Femur (tissue), 1 donor: Measurements from ENCODE around the gene DOCK4.

Source experiments
- DNase-seq: peaks from one replicate; pipeline ENCODE4 v3.0.0-alpha.2; 2017

Gene DOCK4

DNA sequence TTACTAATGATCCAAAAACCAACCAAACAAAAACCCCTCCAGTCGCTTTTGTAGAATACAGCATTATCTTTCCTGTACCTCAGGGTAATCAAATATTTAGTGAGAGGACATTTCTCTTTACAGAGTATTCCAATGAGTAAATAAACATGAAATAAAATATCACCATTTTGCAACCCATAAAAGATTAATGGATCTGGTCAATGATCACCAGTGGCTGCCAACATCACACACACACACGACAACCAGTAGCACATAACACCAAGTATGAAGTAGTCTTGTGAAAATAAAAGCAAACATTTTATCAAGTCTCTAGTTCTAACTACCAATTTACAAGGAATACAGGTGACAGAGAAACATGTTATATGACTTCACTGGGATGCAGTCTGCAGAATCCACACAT lies 455.3 kb downstream of the DOCK4 start:
- no peak for DNase-seq

DNA sequence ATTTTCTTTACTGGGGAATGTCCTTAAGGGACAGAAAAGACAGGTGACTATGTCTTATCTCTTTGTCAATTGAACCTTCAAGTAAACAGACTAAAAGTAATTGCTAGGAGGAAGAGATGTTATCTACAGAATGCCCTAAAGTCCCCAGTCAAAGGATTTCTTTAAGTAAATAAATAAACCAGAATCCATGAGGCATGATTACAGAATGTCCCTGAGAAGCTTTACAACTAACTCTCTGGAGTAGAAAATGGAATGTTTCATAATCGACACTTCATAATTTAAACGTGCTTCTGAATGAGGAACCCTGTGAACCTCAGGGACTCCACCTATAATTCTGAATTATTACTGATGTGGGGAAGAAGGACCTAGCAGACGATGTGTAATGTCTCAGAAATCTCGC lies 456.0 kb downstream of the DOCK4 start:
- no peak for DNase-seq

DNA sequence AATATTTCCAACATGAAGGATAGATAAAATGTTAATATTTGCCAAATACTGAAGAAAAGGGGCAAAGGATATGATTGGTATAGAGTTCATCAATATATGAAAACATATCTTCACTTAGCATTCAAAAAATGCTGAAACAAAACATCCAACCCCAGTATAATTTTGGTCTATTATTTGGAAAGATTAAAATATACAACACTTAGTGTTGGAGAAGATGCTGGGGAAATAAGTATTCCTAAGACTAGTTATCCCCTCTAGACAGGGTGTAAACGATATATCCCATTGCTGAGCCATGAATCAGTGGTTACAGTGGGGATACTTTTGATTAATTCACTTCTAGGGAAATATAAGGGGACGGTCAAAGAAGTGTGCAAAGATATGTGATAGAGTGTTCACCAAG lies 456.6 kb downstream of the DOCK4 start:
- DNase-seq: no peak

DNA sequence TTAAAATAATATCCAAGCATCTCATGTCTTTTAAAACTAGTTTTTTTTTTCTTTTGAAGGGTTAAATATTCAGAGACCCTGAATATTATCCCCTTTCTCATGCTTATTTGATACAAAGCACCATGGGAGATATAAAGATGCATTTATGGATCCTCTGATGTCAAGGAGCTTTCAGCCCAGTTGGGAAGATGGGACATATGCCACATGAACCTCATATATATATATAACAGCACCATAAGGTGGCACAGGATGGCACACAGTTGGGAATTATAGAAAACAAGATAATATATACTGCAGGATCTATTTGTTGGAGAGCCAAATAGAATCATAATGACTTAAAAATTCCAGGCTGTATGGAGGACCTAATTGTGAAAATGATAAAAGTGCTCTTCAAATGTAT lies 458.5 kb downstream of the DOCK4 start:
- DNase-seq: no peak

DNA sequence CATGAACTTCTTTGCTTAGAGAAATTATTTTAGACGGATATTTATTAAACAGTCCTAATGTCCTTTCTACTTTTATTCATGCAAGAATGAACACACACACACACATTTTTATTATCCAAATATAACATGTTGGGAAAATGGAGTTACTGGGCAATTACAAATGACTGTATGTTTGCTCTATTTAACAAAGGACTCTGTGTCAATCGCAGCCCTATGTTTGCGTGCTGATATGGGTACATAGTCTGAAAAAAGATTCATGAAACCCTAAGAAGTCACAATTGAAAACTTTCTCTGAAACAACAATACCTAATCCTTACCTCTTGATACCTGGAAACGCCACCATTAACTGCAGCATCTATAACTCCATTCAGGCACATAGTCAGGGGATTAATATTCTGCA lies 459.2 kb downstream of the DOCK4 start:
- no peak for DNase-seq

DNA sequence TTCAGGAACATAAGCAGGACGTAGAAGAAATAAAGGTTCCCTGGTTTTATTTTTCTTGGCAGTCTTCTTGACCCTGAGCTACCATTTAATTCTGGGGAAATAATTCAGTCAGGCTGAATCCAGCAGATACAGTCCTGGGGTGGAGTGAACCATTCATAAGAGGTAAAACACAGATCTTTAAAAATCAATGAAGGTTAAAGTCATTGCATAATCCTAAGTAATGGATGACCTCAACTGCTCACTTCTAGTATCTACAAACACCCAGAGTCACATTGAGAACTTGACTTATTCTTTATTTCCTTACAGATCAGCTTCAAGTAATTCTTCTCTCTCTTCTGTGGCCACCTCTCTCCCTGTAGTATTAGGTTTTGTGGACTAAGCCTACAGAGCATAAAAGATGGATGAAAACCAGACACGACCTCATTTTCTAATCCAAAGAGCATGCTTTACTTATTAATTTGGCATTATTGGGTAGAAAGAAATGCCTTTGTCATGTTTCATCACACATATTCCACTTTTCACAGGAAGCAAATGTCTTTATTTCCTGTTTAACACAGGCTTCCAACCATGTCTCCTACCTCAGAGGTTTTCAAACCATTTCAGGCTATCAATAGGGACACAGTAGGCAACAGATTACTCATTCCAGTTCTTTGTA lies 461.6 kb downstream of the DOCK4 start:
- DNase-seq: no peak

DNA sequence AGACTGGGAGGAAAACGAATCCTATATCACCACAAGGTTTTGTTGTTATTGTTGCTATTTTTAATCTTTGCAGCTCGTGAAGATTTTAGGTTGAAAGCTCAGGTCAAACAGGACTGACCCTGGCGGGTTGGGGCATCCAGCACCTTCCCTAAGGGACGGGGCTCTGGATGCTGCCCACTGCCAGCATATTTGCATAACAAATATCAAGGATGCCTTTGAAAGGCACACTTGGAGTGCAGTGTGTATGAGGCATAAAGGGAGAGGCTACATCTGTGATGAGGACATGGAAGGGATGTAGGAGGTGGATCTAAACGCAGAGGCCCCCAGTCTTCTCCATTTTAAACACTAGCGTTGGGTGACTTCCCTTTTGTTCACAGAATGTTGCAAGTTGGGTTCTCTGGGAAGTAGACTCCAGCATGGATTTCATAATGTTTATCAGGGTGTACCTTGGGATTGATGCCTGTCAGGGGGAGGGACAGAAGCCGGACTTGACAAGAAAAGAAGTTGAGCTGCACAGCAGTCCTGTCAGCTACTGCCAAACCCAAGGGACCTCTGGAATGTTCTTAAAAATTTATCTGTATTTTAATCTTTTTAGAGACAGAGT lies 462.9 kb downstream of the DOCK4 start:
- DNase-seq: no peak

DNA sequence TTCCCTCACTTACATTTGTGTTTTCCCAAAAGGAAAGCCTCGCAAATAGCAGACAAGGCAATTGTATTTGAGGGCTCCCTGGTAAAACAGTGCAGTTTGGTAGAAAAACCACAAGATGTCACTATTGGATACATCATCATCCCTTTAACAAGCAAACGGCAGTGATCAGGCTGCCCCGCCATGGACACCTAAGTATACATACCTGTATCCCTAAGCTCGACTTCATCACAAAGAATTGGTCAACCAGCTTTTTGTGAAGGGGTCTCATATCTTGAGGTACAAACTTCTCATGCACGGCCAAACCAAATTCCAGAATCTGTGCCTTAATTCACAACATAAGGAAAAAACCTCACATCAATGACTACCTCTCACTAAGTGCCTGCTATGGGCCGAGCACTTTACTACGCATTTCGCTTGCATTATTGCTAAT lies 464.4 kb downstream of the DOCK4 start:
- DNase-seq: peak; percentile 41

DNA sequence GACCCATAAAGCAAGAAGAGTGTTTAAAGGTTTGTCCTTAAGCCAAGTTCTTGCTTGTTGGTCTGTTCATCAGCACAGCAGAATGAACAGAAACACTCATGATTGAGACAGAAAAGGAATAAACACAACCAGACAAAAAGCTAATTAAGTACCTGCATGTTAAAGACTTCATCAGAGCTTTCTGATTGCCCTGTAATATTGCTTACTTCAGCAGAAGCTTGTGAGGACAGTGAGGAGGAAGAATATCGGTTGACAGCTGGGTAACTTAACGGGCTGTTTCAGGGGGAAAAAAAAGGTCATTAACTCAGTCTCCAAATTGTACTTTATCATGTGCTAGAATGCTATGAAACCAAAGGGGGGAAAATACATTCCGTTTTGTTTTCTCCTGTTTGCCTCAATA lies 465.3 kb downstream of the DOCK4 start:
- DNase-seq: no peak

DNA sequence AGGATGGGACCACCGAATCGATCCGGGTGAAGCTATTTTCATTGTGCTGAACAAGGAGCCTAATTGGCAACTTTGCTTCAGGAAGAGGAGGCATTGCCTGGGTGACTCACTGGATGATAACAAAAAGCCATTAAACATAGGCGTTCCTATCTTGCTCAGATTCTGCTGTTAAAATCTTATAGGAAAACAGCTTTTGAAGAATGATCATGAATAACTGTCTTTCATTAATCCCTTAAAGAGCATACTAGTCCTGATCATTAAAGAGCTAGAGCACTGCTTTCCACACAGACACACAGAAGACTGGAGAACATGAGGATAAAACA lies 469.7 kb downstream of the DOCK4 start:
- no peak for DNase-seq

DNA sequence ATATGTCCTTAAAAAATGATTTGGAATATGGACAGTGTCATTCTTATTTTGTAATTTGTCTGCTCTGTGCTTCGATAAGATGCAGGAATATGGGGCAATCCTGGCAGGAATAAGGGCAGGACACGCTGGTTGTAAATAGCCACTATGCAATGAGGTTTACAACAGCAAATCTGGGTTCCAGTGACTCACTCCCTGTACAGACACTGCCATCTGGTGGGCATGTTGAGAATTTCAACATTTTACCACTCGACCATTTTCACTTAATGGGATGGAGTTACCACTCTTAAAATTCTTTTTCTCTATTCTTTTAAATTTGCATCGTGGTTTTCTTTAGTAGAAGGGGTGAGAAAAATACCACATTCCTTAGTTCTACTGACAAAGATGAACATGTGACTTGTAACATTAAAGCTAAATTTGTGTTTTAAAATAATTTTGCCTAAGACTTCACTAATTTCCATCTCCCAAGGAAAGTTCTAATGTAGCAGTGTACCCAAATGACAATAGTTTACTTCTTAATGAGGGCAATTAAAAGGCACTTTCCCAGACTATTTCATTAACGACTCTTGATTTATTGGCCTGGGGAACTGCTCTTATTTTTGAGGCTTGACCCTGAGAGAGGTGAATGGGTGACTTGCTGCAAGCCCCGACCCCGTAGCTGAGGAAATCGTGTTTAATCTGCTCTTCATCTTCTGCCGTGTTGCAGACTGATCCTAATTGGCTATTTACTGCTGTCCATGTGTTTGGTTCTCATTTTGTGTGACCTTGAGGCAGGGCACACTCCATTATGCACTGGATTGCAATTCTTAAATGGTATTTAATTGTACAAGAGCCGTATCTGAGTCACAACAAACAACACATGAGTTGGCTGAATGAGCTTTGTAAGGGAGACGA lies 470.3 kb downstream of the DOCK4 start:
- peak; percentile 58 for DNase-seq

DNA sequence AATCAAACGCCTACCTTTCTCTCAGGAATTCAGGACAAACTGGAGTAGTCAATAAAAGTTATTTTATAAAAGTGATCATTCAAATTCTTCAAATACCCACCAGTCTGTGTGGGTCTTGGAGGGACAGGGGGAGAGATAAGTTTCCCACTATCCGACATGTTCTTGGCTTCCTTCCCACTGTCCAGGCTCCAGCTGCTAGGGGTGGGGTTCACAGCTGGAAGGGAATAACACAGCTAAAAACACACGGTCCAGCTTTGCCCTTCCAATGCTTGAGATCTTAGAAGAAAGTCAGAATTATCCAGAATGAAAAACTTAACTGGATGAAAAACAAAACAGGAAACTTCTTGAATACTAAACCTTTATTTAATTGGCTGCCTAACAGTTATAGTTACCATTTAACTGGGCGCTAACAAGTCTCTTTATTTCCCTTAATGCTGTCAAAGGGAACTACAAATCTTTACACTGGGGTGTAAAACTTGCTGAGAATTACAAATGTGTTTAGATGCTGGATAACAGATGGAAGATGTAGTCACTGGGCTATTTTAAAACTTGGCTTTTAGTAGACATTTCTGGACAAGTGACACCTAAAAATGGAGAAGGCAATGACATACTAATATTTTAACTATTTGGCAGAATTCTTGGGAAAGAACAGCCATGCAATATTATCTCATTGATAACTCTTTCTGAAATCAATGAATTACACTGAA lies 471.1 kb downstream of the DOCK4 start:
- no peak for DNase-seq

DNA sequence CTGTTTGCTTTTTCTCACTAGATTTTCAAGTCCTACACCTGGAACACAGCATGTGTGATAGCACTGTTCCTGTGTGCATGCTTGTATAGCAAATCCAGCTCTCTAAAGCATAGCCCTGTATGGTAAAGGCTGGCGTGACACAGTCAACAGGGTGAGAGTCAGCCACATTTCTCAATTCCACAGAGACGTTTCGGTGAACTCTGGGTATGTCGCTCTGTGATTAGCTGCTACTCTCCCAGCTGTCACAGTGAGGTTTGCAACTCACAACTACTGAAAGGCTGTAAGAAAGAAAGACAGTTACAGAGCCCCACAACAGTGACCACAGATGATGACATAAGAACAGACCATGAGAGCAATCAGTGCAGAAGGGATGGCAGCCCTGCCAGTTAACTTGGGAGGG lies 473.3 kb downstream of the DOCK4 start:
- no peak for DNase-seq

DNA sequence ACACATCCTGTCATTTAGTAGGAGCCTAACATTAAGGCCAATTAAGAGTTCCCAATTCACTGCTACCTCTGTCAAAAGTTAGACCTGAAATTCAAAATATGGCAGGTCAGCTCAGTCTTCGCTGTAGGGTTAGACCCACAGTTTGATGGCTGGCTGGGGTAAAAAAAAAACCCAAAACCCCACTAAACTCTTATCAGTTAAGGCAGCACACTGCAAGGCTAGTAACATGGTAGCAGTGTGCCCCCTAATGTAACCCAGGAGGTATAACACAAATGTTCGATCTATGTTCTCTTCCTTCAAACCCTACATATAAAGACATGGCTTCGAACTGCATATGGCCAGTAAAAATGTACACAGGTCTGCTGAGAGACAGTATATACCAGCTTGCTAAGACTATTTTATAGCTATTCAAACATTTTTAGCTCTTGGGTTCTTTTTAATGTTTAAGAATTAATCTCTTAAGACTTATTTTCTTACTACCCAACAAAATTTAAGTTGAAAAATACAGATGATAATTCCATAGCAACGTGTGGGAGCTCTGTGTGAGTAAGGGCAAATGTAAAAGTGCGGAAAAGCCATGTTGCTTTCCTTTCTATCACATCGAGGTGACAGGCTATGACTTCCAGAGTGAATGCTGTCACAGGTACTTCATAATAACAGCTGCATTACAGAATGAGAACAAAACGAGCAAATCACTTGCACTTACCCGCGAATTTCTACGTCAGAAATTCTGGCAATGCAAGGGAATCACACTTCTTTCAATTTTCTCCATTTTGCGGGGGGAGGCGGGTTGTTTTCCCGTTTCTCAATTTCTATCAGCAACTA lies 475.5 kb downstream of the DOCK4 start:
- no peak for DNase-seq

DNA sequence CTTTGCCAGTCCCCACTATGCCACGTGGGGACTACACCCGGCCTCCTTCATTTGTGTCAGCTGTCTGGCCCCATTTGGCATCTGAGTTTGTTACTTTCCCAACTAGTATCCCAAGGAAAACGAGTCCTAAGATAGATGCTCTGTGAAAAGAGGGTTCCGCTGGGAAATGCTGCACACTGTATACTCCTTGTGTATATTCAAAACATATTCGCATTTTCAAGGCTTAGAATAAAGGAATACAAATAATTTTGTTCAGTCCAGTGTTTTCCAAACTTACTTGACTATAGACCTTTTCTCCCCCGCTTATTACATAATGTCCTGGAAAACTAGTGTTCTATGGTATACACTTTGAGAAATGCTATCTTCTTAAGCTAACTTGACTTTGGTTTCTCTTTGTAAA lies 476.1 kb downstream of the DOCK4 start:
- DNase-seq: no peak

DNA sequence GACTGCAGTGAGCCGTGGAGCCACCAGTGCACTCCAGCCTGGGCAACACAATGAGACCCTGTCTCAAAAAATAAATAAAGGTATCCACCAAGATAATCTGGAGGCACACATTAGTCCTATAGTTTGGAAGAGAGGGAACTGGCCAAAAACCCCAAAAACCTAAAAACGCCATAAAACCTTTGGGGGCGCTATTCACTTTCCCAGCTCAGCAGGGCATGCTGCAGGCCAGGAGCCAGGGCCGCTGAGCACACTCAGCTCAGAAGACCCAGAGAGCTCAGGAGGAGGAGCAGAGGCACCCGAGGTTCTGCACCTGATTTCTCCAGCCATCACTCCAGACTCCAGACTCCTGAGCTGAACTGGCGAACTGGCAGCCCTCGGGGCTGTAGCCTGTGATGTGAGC lies 476.7 kb downstream of the DOCK4 start:
- no peak for DNase-seq

DNA sequence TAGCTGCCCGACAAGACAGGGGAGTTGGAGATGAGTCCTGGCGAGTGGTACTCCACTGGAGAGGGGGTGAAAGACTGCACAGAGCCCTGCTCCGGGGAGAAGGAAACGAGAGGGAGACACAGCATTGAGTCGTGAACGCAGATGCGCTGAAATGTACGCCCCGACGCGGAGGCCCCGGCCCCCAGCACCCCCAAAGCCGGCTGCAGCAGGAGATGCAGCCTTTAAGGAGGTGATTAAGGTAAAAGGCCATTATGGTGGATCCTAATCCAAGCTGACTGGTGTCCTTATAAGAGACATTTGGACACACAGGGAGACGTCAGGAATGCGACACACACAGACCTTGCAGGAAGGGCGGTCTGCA lies 477.6 kb downstream of the DOCK4 start:
- no peak for DNase-seq

DNA sequence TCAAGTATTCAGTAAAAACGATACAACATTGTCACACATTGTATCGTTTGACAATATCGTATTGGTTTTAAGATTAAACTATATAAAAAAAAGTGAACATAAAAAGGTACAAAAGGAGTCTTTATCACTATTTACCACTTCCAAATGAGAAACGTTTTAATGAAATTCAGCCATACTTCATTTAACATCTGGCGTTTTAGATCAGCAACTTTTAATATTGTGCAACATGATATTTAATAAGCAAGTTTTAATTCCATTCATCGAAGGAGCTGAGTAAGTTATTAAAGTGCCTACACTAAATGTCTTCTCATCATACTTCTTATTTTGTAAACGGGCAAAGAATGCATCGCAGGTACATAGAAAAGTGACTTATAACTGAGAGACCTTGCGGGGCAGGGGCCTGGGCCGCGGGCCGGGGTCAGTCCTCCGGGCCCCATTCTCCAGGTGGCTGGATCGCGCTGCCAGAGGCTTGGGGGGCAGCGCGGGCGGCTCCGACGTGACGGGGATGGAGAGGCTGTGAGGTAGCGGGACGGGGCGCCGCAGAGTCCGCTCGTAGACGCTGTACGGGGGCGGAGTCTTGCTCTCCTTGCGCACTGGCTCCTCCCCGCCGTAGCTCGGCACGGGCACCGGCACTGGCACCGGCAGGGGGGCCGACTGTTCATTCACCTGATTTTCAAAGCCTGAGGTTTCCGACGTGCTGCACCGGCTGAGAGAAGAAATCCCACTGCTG lies 478.1 kb downstream of the DOCK4 start:
- DNase-seq: no peak

DNA sequence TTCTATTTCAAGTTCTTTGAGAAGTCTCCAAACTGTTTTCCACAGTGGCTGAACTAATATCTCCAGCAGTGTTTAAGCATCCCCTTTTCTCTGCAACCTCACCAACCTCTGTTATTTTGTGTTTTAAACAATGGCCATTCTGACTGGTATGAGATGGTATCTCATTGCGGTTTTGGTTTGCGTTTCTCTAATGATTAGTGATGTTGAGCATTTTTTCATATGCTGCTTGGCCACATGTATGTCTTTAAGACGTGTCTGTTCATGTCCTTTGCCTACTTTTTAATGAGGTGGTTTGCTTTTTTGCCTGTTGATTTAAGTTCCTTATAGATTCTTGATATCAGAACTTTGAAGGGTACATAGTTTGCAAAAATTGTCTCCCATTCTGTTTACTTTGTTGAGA lies 487.3 kb downstream of the DOCK4 start:
- DNase-seq: no peak

DNA sequence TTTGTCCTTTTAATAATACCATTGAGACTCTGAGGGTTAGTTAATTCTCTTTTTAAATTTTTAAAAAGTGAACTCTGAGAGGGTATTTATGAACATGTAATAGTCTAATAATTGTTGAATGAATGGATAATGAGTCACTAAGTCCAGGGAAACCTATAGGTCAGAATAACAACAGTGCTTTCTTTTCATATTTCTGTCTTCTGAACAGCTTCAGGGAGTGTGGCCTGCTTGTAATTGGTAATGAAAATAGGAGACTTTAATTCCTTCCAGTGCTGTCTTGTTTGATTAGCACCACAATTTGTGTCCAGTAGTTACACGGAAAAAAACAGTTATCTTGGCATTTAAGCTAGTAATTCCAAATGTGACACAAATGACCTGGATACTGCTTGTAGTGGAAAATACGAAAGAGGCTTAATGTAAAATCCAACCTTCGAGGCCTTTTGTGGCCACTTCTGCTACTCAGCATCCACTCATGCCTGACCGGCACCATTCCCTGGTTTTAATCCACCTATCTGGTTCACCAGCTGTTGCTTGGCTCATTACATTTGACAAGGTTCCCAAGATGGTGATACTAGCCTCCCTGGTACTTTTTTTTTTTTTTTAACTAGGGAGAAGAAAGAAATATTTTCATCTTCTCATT lies 494.7 kb downstream of the DOCK4 start:
- DNase-seq: no peak

DNA sequence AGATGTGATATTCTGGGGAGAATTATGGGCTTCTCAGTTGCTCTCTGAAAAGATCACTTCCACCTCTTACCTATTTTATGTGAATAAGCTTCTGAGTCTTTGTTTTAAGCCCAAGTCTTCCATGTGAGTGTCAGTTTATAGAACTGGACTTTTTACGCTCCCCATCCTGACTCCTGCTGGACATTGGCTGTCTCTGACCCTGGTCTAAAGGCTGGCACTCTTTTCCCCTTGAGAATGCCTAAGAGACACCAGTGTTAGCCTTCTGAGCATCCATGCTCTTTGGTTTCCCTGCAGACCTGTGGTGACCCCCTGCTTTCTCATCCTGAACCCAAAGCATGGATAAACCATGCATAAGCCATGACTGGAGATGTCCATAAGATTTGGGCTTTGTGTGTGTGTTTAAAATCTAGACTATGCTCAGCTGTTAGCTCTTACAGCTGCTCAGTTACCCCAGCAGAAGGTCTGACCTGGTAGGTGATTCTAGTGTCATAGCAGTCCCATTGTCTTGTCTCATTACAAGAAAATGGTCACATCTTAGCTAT lies 495.3 kb downstream of the DOCK4 start:
- DNase-seq: no peak
